ENCODE measurements around the gene METTL15. TPM values are rescaled to one million over a fixed set of nuclear protein-coding genes. Genes with fewer than 3 reads are reported as not detected.

Gene METTL15
- total and polyA plus RNA-seq, 5 donors from 2014 or later, result 5.1 to 11.5 (median 7.3) TPM

DNA sequence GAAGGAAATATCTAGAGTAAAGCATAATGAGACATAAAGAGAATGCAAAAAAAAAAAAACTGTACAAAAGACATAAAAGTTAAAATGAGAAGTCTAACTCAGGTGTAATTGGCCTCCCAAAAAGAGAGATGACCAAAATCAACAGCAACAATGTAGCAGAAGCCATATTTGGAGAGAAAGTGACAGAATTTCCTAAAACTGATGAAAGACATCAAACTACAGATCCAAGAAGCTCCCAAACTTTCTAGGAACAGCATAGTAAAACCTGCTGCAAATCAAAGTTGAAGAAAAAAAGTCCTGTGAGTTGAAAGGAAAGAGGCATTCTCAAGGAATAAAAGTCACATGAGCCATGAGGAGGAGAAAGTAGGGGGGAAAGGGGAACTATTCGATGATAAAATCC, 231.3 kb downstream of the METTL15 start:
- H3K27ac Mint-ChIP-seq, result no peak overlapping the region
- no peaks in the 10 kb centered on the region for H3K27me3 ChIP-seq (ENCODE audit: control insufficient read depth, insufficient read depth, low read length)
- ATAC-seq (ENCODE audit: low read depth in 2 of 2), result no peak

GRCh38 chr11:28342716-28343115, 234.5 kb downstream of the METTL15 start:
- no peak overlapping the region for H3K27ac Mint-ChIP-seq
- ATAC-seq (ENCODE audit: low read depth in 2 of 2) (no peak), DNase-seq (no peak)
- Histone ChIP-seq H3K27me3 (ENCODE audit: control insufficient read depth, insufficient read depth, low read length) (no peaks in the 10 kb centered on the region), H3K36me3 (ENCODE audit: control insufficient read depth, insufficient read depth, low read length) (no peaks in the 10 kb centered on the region), H3K4me3 (ENCODE audit: low read depth, low read length) (no peak overlapping the region), H3K9me3 (ENCODE audit: control insufficient read depth in 2 of 2, low read length in 2 of 2) (peaks cover 12 to 13% of the 10 kb centered on the region in 2 experiments), H3K4me1 (ENCODE audit: control insufficient read depth, insufficient read depth, low read length, poor library complexity, severe bottlenecking) (no peaks in the 10 kb centered on the region), H3K27ac (ENCODE audit: insufficient read depth, low read length, poor library complexity, severe bottlenecking) (no peak overlapping the region)
- no peak overlapping the region for H3K4me3 Mint-ChIP-seq
- H3K4me1 Mint-ChIP-seq, result no peaks in the 10 kb centered on the region
- no peaks in the 10 kb centered on the region for H3K27me3 Mint-ChIP-seq
- H3K9me3 Mint-ChIP-seq, result peaks cover under 1 to 28% (median 6%) of the 10 kb centered on the region in 7 donors
- H3K36me3 Mint-ChIP-seq, result no peaks in the 10 kb centered on the region

More for the DNA sequence above, 231.3 kb downstream of the METTL15 start:
- Mint-ChIP-seq H3K4me1 (no peaks in the 10 kb centered on the region), H3K4me3 (no peak overlapping the region), H3K9me3 (peaks cover 0 to 29% (median 6%) of the 10 kb centered on the region in 7 donors), H3K36me3 (no peaks in the 10 kb centered on the region), H3K27me3 (no peaks in the 10 kb centered on the region)
- Histone ChIP-seq H3K4me3 (ENCODE audit: low read depth, low read length) (no peak overlapping the region), H3K9me3 (ENCODE audit: control insufficient read depth in 2 of 2, low read length in 2 of 2) (peaks cover 12 to 13% of the 10 kb centered on the region in 2 experiments), H3K4me1 (ENCODE audit: control insufficient read depth, insufficient read depth, low read length, poor library complexity, severe bottlenecking) (no peaks in the 10 kb centered on the region), H3K36me3 (ENCODE audit: control insufficient read depth, insufficient read depth, low read length) (no peaks in the 10 kb centered on the region), H3K27ac (ENCODE audit: insufficient read depth, low read length, poor library complexity, severe bottlenecking) (no peak overlapping the region)
- no peak for DNase-seq

GRCh38 chr11:28343304-28344233, 235.4 kb downstream of the METTL15 start:
- Histone ChIP-seq H3K4me1 (ENCODE audit: control insufficient read depth, insufficient read depth, low read length, poor library complexity, severe bottlenecking) (no peaks in the 10 kb centered on the region), H3K9me3 (ENCODE audit: control insufficient read depth in 2 of 2, low read length in 2 of 2) (peaks cover 12 to 13% of the 10 kb centered on the region in 2 experiments), H3K27me3 (ENCODE audit: control insufficient read depth, insufficient read depth, low read length) (no peaks in the 10 kb centered on the region), H3K4me3 (ENCODE audit: low read depth, low read length) (no peak overlapping the region), H3K27ac (ENCODE audit: insufficient read depth, low read length, poor library complexity, severe bottlenecking) (no peak overlapping the region), H3K36me3 (ENCODE audit: control insufficient read depth, insufficient read depth, low read length) (no peaks in the 10 kb centered on the region)
- ATAC-seq (ENCODE audit: low read depth in 2 of 2) (no peak), DNase-seq (peak in 1 of 3 donors; percentile 2)
- no peaks in the 10 kb centered on the region for H3K27me3 Mint-ChIP-seq
- no peaks in the 10 kb centered on the region for H3K4me1 Mint-ChIP-seq
- no peak overlapping the region for H3K27ac Mint-ChIP-seq
- H3K36me3 Mint-ChIP-seq, result no peaks in the 10 kb centered on the region
- no peak overlapping the region for H3K4me3 Mint-ChIP-seq
- peaks cover 3 to 21% (median 7%) of the 10 kb centered on the region in 7 donors for H3K9me3 Mint-ChIP-seq

DNA sequence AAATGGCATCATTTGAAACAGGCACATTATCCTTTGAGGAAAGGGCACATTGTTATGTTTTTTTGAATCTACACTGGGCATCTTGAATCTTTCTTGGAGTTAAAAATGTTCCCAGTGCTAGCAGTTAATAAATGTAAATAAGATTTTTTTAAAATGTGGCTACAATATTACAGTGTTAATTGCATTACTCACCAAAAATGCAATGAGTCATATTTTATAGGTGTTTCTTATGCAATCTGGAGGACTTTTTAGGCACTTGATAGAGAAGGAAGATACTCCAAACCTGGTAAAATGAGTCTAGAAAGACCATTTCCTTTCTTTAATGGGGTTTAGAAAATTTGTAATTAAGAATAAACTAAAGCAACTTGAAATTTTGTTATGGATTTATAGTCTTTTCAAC, 238.0 kb downstream of the METTL15 start:
- Histone ChIP-seq H3K4me1 (ENCODE audit: control insufficient read depth, insufficient read depth, low read length, poor library complexity, severe bottlenecking) (no peaks in the 10 kb centered on the region), H3K9me3 (ENCODE audit: control insufficient read depth in 2 of 2, low read length in 2 of 2) (no peaks in the 10 kb centered on the region), H3K4me3 (ENCODE audit: low read depth, low read length) (no peak overlapping the region), H3K36me3 (ENCODE audit: control insufficient read depth, insufficient read depth, low read length) (no peaks in the 10 kb centered on the region), H3K27me3 (ENCODE audit: control insufficient read depth, insufficient read depth, low read length) (no peaks in the 10 kb centered on the region), H3K27ac (ENCODE audit: insufficient read depth, low read length, poor library complexity, severe bottlenecking) (no peak overlapping the region)
- no peaks in the 10 kb centered on the region for H3K27me3 Mint-ChIP-seq
- ATAC-seq (ENCODE audit: low read depth in 2 of 2) (no peak), DNase-seq (no peak)
- H3K4me1 Mint-ChIP-seq, result no peaks in the 10 kb centered on the region
- H3K9me3 Mint-ChIP-seq, result peaks cover 0 to 6% (median 5%) of the 10 kb centered on the region in 7 donors
- H3K27ac Mint-ChIP-seq, result no peak overlapping the region
- no peaks in the 10 kb centered on the region for H3K36me3 Mint-ChIP-seq
- H3K4me3 Mint-ChIP-seq, result no peak overlapping the region

DNA sequence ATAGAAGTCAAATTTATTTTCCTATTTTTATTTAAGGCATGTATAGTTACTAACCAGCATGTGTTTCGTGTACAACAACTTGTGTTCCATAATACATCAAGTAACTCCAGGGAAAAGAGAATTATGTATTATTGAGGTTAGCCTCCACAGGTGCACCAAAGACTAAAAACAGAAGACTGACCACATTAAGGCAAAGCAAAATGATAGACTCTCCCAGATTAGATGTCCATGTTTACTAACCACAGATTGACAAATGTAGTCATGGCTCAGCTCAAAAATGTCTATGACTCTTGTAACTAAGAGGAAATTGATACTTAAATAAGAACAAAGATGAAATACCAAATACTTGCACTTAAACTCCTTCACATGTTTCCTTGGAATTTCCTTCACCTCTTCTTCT, 238.5 kb downstream of the METTL15 start:
- H3K27me3 Mint-ChIP-seq, result no peaks in the 10 kb centered on the region
- no peaks in the 10 kb centered on the region for H3K9me3 ChIP-seq (ENCODE audit: control insufficient read depth in 2 of 2, low read length in 2 of 2)
- H3K4me3 Mint-ChIP-seq, result no peak overlapping the region
- no peak overlapping the region for H3K27ac ChIP-seq (ENCODE audit: insufficient read depth, low read length, poor library complexity, severe bottlenecking)
- ATAC-seq (ENCODE audit: low read depth in 2 of 2) (no peak), DNase-seq (no peak)
- no peak overlapping the region for H3K4me3 ChIP-seq (ENCODE audit: low read depth, low read length)
- H3K4me1 ChIP-seq (ENCODE audit: control insufficient read depth, insufficient read depth, low read length, poor library complexity, severe bottlenecking), result no peaks in the 10 kb centered on the region
- H3K36me3 ChIP-seq (ENCODE audit: control insufficient read depth, insufficient read depth, low read length), result no peaks in the 10 kb centered on the region
- H3K36me3 Mint-ChIP-seq, result no peaks in the 10 kb centered on the region
- H3K4me1 Mint-ChIP-seq, result no peaks in the 10 kb centered on the region
- peaks cover 0 to 6% (median 3%) of the 10 kb centered on the region in 7 donors for H3K9me3 Mint-ChIP-seq
- no peak overlapping the region for H3K27ac Mint-ChIP-seq
- no peaks in the 10 kb centered on the region for H3K27me3 ChIP-seq (ENCODE audit: control insufficient read depth, insufficient read depth, low read length)

GRCh38 chr11:28347371-28347770, 239.2 kb downstream of the METTL15 start:
- no peak for ATAC-seq (ENCODE audit: low read depth in 2 of 2)
- H3K4me1 ChIP-seq (ENCODE audit: control insufficient read depth, insufficient read depth, low read length, poor library complexity, severe bottlenecking), result no peaks in the 10 kb centered on the region

DNA sequence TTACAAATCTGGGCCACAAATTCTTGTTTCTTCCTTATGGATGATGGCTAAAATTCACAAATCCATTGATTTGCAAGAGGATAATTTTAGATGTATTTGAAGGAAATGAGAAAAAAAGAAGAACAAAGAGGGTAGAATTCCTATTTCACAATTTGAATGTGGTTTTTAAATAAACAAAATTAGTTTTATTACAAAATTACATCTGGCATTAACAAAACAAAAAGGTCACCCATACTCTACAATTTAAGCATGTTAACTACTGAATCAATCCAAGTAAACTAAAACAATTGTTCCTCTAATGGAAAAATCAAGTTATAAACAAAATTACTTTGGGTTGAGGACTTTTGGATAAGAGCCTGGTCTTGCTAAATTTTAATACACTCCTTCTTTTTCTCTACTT, 242.0 kb downstream of the METTL15 start:
- H3K9me3 ChIP-seq (ENCODE audit: control insufficient read depth in 2 of 2, low read length in 2 of 2), result no peaks in the 10 kb centered on the region

More at GRCh38 chr11:28347371-28347770, 239.2 kb downstream of the METTL15 start:
- no peak overlapping the region for H3K4me3 ChIP-seq (ENCODE audit: low read depth, low read length)
- Mint-ChIP-seq H3K27ac (no peak overlapping the region), H3K9me3 (peaks cover 0 to 6% (median 1%) of the 10 kb centered on the region in 7 donors), H3K36me3 (no peaks in the 10 kb centered on the region), H3K4me3 (no peak overlapping the region), H3K27me3 (no peaks in the 10 kb centered on the region), H3K4me1 (no peaks in the 10 kb centered on the region)
- no peaks in the 10 kb centered on the region for H3K27me3 ChIP-seq (ENCODE audit: control insufficient read depth, insufficient read depth, low read length)
- no peak overlapping the region for H3K27ac ChIP-seq (ENCODE audit: insufficient read depth, low read length, poor library complexity, severe bottlenecking)
- no peaks in the 10 kb centered on the region for H3K9me3 ChIP-seq (ENCODE audit: control insufficient read depth in 2 of 2, low read length in 2 of 2)
- DNase-seq, result no peak
- no peaks in the 10 kb centered on the region for H3K36me3 ChIP-seq (ENCODE audit: control insufficient read depth, insufficient read depth, low read length)

More for the DNA sequence above, 242.0 kb downstream of the METTL15 start:
- H3K27ac Mint-ChIP-seq, result no peak overlapping the region
- Histone ChIP-seq H3K4me1 (ENCODE audit: control insufficient read depth, insufficient read depth, low read length, poor library complexity, severe bottlenecking) (no peaks in the 10 kb centered on the region), H3K4me3 (ENCODE audit: low read depth, low read length) (no peak overlapping the region), H3K27ac (ENCODE audit: insufficient read depth, low read length, poor library complexity, severe bottlenecking) (no peak overlapping the region), H3K36me3 (ENCODE audit: control insufficient read depth, insufficient read depth, low read length) (no peaks in the 10 kb centered on the region), H3K27me3 (ENCODE audit: control insufficient read depth, insufficient read depth, low read length) (no peaks in the 10 kb centered on the region)
- ATAC-seq (ENCODE audit: low read depth in 2 of 2) (no peak), DNase-seq (no peak)
- no peaks in the 10 kb centered on the region for H3K4me1 Mint-ChIP-seq
- H3K27me3 Mint-ChIP-seq, result no peaks in the 10 kb centered on the region
- H3K4me3 Mint-ChIP-seq, result no peak overlapping the region
- peaks cover 0 to 10% (median 0%) of the 10 kb centered on the region in 7 donors for H3K9me3 Mint-ChIP-seq
- H3K36me3 Mint-ChIP-seq, result no peaks in the 10 kb centered on the region

Measured in CD4-positive, CD25-positive, alpha-beta regulatory T cell (primary cell).